Sciatic nerve (tissue), 2 donors: ENCODE data around the gene EXOSC10. TPM values are rescaled to one million over a fixed set of nuclear protein-coding genes. Genes with fewer than 3 reads are reported as not detected.

ENCODE experiments used
- ATAC-seq: fragments of 200-7000 bp; cut with Tn5 transposase; one replicate; pipeline ENCODE4 v1.9.1; 2020; ENCODE audit warnings: mild to moderate bottlenecking, moderate library complexity
- DNase-seq: peaks from one replicate; pipeline ENCODE4 v3.0.0-alpha.2; 2020; ENCODE audit warnings: low spot score
- intact Hi-C: fragments of 100-400 bp; cut with DNase I; formaldehyde crosslinking; loops from one replicate; pipeline ENCODE4 v1.14.2; 2022
- total RNA-seq: library from RNA; stranded (reverse); fragmentation: NEBNext Ultra II Directional; extraction: Animal tissue kit (Norgen Biotek cat#: 25700); gene quantifications from one replicate; pipeline ENCODE4 v1.2.1, GENCODE V29; 2021
- donor health status: DM: no; HTN: no; CAD: no.
- donor health status: DM: no; HTN: no; CAD: no.

The EXOSC10 gene
- total RNA-seq: 81.8 TPM

DNA sequence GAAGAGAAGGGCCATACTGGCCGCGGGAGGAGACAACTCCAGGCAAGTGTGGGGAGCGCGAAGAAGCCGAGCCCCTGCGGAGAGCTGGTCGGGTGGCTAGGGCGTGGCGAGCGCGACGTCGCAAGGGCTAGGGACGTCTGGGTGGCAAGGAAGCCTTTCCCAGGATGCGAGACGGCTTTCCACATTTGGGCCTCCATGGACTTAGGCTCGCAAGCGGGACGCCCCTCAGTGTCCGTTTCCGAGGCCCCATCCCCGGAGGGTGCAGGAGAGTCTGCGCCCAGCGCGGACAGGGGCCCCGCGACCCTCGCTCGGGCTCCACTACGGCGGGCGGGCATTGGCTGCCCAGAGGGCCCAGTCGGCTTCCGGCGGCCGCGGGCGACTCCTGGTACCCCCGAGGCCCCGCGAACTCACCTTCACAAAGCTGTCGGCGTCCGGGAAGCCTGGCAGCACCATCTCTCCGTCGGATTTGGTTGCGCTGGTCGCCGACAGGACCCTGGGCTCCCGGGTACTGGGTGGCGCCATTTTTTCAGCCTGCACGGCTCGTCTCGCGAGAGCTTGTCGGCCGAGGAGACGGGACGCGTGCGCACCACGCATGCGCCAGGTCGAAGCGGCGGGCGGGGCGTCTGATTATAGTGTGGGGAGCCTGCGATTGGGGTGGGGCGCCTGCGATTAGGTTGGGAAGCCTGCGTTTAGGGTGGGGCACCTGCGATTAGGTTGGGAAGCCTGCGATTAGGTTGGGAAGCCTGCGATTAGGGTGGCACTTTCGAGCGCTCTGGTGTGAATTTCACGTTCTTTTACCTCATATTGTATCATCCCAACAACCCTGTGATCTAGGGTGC, at the start of gene EXOSC10:
EXOSC10 (minus strand) TSS at position 560 of the 839 bp plus-strand sequence; CDS start at position 522, 38 bp downstream.
- intact Hi-C loops: no loop called here
- DNase-seq: peak; percentile 97
- ATAC-seq: peak; percentile 98

GRCh38 chr1:11147197-11147770, 47.6 kb upstream of the EXOSC10 start:
- intact Hi-C loops: no loop called here
- no peak for DNase-seq

DNA sequence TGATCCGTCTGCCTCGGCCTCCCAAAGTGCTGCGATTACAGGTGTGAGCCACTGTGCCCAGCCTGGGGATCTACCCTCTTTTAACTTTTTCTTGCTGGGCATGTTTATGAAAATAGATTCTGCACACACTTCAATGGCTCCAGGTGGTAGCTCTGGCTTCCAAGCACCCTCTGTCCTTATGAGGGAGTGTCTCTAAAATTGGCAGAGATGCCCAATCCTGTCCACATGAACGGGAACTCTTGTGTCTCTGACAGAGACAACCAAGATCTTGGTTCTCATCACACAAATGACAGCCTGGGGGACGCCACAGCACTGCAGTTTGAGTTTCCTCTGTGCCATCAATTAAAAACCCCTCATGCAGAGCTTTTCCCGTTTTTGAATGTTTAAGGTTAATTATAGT, 46.1 kb upstream of the EXOSC10 start:
- no peak for DNase-seq
- ATAC-seq: no peak
- intact Hi-C loops: no loop called here

More at GRCh38 chr1:11147197-11147770, 47.6 kb upstream of the EXOSC10 start:
- no peak for ATAC-seq

- no peak for DNase-seq
- peak; percentile 16 for ATAC-seq
- intact Hi-C loops: no loop called here
Measured at GRCh38 chr1:11144570-11145256, 45.0 kb upstream of the EXOSC10 start.

DNA sequence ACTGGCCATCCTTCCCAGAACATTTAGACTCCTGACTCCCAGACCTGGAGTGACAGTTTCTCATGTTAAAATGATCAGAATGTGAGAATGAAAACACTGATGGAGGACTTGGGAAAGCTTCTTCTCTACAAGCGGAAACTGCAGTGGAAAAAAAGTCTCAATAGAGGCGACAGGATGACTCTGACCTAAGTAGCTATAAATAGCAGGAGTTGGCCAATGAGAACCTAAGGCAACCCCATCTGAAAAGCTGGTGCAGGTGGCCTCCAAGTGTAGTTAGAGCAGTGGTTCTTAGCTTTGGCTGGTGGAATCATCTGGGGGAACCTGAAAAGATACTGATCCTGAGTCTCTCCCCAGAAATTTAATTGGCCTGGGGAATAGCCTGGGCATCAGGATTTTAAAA, 44.2 kb upstream of the EXOSC10 start:
- intact Hi-C loops: no loop called here
- no peak for DNase-seq
- ATAC-seq: no peak

GRCh38 chr1:11143401-11143800, 43.7 kb upstream of the EXOSC10 start:
- peak; percentile 70 for ATAC-seq
- intact Hi-C loops: no loop called here
- DNase-seq: no peak

- no peak for DNase-seq
- intact Hi-C loops: no loop called here
- ATAC-seq: peak; percentile 79
Measured at GRCh38 chr1:11142618-11143391, 43.1 kb upstream of the EXOSC10 start.

DNA sequence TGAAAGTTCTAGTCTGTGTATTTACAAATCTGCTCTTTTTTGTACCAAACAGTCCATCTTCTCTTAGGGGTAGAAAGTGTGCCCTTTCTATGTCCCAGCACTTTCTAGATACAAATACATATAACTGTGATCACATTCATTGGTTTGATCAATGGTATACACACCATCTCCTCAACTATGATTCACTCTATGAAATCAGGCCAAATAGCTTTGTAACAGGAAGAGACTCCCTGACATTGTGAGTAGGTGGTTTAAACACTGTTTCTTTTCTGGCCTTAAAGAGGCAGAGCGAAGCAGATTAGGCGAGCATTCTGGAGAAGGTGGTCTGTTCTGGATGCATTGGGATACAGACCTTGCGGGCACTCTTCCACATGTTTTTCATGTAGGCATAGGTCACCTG, 39.3 kb upstream of the EXOSC10 start:
- no peak for ATAC-seq
- intact Hi-C loops: no loop called here

DNA sequence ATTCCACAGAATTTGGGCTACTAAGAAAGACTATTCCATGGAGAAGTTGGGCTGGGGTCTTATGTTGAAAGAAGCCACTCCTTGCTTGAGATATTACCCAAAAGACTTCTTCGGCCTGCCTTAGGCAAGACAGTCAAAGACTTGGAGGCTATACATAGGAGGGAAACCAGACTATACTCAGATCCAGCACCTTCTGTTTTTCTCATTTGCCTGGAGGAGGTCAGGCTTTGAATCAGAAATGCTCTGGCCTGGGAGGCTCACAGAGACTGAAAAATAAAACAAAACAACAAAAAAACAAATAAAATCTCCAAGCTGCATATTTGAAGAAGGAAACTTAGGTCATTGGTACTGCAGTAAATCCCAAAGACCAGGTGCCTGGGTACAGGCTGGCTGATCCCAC, 38.4 kb upstream of the EXOSC10 start:
- DNase-seq (no peak), ATAC-seq (no peak)
- intact Hi-C loops: no loop called here

More for the DNA sequence above, 39.3 kb upstream of the EXOSC10 start:
- no peak for DNase-seq

GRCh38 chr1:11134898-11135266, 35.2 kb upstream of the EXOSC10 start:
- ATAC-seq (no peak), DNase-seq (no peak)
- intact Hi-C loops: no loop called here

DNA sequence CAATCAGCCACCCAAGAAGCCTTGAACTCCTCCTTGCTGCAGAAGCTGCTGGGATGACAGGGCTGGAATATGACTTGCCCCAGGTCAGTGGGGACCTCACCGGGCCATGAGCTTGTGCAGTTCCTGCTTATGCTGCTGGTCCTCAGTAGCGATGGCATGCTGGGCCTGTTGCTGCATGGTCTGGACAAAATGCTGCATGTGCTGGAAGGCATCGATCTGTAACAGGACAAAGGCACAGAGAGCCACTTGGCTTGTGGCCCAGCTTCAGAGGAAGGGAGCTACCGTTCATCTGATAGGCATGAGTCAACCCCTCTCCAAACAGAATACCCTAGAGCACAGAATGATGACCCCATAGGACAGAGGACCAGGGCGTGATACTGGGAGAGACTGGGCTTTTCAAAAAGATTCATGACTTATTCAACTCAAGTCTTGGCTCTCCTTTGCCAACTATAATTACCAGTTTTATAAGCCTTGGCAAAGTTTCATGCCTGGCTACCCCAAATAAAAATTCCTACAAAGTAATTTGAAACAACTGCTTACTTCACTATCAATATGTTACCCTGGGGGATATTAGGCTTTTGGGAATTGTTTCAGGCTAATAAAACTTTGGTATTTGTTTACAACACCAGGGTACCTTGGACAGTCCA, 34.7 kb upstream of the EXOSC10 start:
- intact Hi-C loops: no loop called here
- ATAC-seq (peak; percentile 46), DNase-seq (no peak)

DNA sequence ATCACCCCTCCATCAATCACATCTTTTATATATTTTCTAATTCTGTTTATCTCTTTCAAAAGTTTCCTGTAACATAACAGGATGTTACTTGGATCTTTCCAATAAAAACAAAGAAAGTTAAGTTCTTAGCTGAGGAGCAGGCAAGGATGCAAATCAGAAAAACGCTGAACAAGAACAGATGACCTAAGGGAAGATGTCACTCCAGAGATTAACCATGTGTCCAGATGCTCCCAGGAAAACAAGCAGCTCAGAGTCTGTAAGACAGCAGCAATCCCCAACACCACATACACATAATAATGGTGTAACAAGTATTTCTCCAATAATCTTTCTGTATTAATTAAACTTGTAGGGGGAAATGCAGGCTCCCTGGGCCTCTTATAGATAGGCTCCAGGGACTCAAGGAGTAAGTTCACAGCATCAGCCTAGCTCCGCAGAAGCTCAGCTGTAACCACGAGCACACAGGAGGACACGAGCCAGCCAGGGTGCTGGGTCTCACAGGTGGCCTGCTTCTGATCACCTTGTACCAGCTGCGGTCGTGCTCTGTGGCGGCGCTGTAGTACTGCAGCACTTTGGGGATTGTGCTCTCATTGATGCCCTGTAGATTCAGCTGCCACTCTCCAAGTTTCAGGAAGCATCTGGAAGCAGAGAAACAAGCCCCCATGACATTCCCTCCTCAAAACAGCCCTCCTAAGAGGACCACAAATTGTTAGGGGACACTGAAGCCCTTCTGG, 33.1 kb upstream of the EXOSC10 start:
- DNase-seq (no peak), ATAC-seq (peak; percentile 87)
- intact Hi-C loops: no loop called here

- ATAC-seq: no peak
- DNase-seq: no peak
- intact Hi-C loops: no loop called here
Measured at GRCh38 chr1:11131816-11132215, 32.1 kb upstream of the EXOSC10 start.

DNA sequence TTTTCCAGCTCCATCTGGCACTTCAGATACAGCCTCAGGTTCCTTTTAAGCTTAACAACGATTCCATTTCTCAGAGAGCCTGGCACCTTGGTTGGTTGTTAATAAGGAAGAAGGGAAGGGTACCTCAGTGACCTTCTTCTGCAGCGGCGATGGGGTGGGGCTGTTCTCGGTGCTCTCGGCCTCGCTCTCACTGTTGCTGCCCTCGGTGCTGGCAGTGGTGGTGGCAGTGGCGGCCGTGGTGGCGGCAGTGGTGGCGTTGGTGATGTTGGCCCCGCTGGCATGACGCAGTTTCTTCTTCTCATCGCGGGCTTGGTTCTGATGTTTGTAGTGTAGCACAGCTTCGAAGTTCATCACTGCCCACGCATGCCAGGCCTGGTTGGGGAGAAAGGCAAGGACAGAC, 30.7 kb upstream of the EXOSC10 start:
- DNase-seq: no peak
- intact Hi-C loops: no loop called here
- no peak for ATAC-seq

GRCh38 chr1:11129649-11130390, 30.2 kb upstream of the EXOSC10 start:
- DNase-seq: no peak
- intact Hi-C loops: no loop called here
- ATAC-seq: peak; percentile 37

DNA sequence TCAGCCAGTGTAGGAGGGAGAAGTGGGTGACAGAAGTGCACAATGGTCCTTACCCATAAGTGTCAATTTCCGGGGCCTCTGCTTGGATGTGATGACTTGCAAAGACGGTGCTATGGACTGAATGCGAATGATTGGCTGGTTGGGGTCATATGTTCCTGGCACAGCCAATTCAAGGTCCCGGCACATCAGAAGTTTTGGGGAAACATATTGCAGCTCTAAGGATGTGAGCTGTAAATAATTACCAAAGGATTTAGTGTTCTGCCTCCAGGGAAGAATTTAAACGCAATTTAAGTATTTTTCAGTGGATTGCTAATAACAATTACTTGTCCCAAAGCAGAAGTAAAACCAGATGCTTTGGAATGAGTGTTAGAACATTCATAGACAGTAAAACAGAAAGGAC, 26.9 kb upstream of the EXOSC10 start:
- ATAC-seq (peak; percentile 14), DNase-seq (no peak)
- intact Hi-C loops: no loop called here

- intact Hi-C loops: no loop called here
- ATAC-seq (no peak), DNase-seq (no peak)
Measured at GRCh38 chr1:11125931-11126330, 26.3 kb upstream of the EXOSC10 start.

DNA sequence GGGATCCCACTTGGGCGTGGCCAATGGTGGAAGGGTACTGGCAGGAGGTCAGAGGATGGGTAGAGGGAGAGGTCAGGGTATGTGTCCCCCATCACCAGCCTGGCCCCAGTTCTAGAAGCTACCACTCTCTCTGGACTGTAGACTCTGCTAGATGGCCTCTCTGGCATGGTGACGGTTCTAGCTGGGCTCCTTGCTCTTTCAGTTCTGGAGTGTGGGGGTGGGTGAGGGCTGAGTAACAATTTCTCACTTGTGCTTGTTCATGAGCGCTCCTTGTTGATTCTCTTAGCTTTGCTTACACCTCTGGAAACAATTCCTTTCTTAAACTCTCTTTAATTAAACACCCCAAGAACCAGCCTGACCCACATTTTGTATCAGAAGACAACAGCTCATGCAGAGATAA, 25.3 kb upstream of the EXOSC10 start:
- intact Hi-C loops: no loop called here

More for the DNA sequence above, 25.3 kb upstream of the EXOSC10 start:
- DNase-seq: no peak
- ATAC-seq: no peak
